ENCODE measurements around the gene SRGAP3.
A peak's percentile ranks its signal among the peaks of the same experiment; 100 is the strongest.

SRGAP3 gene

DNA sequence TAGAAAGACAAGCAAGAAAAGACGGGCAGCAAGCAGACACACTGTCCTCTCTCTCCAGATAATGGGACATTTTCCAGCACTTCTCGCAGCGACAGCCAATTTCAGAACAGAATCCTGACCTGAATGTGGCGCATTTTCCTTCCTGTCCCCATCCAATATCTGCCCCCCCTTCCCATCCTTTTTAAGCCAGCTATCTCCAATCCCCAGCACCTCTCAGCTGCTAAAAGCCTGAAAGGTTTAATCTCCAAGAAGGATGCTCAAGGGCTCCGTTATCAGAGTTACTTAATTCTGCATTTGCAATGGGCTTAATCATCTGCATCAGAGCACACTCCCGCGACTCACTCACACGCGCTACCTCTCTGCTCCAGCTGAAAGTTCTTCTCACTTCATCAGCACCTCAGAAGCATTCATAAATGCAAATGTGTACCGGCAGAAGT, 50.5 kb downstream of the SRGAP3 start:
- no peak for DNase-seq

DNA sequence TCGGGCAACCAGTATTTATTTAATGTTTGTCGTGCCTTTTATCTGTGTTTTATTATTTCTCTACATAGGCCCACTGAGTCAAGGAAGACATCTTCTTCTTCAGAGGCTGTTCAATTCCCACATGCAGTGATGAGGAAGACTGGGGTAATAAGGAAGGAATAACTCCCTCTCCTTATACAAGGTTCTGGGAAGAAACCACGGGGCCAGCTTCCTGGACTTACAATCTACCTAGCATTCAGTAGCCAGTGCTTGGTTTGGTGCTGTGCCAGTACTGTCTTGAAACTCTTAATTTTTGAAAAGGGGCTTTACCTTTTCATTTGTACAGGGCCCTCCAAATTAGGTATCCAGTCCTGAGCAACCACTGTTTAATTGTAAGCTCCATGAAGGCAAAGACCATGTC, 51.2 kb downstream of the SRGAP3 start:
- DNase-seq, result no peak

DNA sequence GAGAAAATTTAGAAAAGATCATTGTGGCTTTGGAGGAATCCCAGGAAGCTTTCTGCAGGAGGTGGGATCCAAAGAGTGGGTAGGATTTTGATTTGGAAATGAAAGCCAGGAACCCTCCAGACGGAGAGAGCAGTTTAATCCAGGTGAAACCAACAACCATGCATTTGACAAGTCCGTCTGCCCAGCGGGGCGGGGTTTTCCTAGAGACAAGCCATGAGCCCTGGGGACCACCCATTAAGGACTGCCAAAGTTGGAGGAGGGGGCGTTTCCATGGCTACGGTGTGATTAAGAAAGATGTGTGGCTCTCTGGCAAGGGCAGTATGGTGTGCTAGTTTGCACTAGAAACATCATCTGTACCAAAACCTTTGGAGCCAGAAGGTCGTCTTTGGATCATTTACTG, 53.4 kb downstream of the SRGAP3 start:
- DNase-seq, result no peak

DNA sequence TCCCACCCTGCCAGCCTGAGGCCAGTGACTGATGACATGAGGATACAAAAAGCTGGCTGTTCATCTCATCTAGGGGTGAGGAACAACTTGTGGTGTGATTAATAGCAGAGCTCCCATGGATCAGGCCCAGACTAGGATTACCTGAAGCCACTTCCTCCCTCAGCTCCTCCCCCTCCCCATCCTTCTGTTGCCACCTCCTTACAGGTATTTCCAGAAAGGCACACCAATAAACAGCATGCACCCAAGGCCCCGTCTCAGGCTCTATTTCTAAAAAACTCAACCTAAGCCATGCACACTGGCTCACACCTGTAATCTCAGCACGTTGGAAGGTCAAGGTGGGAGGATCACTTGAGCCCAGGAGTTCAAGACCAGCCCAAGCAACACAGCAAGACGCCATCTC, 54.1 kb downstream of the SRGAP3 start:
- DNase-seq, result no peak

DNA sequence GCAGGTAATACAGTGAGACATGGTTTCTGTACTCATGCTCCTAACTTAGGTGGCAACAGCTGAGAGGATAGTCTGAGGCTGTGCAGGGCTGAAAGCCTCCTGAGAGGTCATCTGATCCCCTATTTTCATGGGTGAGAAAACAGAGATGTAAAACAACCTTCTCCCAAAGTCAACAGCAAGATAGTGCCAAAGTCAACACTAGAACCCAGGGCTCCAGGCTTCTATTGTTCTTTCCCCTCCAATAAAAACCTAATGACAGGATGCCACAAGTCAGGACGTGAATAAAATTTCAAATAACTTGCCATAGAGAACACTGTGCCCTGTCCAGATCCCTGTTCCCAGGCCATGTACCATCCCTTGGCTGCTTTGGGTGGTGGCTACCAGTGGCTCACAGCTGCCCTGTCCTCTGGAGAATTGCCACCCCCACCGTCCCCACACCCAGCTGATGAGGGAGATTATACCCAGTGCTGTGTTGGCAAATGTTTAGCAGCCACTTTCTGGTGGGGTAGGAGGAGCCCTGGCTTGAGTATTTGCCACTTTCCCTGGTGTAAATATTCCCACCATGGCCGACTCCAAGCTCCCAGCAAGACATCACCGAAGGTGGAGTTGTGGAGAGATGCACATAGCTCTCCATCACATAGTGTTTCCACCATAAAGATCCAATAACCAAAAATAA, 54.8 kb downstream of the SRGAP3 start:
- DNase-seq, result no peak

DNA sequence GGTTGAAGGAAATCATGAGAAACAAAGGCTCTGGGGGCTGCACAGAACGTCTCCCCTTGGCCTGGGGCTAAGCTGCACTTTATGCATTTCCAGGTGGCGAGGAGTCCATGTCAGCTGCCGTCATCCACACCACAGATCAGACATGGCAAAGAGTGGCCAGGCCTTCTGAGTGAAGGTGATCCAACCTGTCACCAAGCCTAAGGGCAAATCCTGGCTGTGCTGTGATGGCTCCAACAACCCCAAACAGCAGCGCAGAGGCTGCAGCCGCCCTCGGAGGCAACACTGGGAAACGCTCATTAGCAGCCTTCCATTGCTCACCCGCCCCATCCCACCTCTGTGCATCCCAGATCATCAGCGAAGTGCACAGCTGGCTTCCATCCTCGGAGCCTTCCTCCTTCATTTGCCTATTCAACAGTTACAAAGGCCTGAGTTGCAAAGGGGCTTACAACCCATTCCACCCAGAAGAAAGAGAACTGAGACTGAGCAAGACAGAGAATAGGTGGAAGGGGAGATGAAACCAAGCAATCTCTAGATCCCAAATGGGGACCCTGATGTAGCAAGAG, 55.7 kb downstream of the SRGAP3 start:
- DNase-seq, result no peak

DNA sequence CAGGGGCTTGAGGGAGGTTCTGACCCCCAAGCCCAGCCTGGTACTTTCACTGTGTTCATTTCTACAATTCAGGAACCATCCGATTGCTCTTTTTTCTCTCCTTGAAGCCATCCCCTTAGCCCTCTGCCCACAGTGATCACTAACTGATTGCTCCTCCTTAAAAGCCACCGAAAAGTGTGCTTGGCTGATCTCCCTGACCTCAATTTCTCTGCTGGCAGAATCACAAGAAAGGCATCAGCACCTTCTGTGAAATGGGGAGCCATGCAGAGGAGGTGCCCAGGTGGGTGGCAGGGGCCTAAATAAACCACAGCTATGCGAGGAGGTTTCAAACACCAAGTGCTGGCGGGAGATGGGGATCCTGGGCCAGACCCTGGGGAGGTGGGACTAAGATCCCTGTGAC, 56.2 kb downstream of the SRGAP3 start:
- DNase-seq, result no peak

DNA sequence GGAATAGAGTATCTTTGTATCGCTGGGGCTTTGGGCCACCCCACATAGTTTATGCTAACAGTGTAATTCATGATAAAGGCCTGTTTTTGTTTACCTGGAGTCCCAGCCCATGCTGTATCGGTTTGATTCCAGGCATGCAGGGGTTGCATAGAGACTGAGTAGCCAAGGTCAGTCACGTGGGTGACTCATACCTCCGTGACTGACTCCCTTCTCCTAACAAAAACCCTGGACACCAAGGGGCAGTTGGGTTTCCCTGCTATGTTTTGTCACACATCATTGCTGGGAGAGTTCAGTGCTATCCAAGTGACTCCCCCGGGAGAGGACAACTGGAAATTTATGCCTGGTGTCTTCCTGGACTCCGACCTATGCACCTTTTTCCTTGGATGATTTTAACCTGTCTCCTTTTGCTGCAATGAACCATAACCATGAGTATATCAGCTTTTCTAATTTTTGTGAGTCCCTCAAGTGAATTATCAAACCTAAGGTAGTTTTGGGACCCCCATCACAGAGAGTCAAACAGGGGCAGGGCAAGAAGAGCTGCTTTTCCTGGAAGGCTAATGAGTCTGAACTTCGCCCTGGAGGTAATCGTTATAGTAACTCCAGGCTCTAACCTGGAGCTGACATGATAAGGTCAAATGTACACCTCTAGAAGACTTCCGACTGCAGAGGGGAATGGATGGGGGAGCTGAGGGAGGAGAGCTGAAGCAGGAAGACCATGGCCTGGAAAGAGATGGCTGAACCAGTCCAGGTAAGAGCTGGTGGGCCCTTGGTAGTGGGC, 57.0 kb downstream of the SRGAP3 start:
- DNase-seq, result no peak

DNA sequence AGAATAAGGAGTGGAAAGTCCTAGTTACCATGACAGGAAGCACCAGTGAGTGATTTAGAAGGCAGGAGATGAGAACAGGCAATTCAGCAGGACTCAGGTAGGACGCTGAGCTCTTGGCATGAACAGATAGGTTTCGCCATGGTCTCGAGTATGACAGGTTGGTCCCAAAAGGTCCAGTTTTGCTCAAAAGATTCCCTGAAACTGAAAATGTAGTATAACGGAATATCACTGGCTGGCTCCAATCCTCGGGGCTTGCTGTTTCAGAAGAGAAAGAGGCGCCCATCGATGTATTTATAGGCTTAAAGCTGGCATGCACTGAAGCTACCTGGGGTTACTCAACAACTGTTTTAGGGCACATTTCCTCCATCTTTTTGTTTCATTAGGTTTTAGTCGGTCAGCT, 59.2 kb downstream of the SRGAP3 start:
- DNase-seq, result no peak

DNA sequence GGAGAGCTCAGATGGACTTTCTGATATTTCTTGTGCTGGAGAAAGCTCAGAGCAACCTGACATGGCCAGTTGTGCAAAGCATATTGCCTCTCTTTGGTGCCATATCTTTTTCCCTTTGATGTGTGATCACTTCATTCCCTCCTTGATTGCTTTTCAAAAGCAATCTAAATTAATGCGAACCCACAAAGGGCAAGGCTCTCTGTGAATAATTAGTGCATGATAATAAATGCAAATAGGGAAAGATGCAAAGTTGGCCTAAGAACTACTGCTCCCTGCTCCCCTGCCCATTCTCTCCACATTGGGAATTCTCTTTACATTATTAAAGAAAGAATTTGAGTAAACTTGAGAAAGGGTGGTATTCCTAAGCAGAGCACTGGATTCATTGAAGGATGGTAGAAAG, 60.9 kb downstream of the SRGAP3 start:
- no peak for DNase-seq

DNA sequence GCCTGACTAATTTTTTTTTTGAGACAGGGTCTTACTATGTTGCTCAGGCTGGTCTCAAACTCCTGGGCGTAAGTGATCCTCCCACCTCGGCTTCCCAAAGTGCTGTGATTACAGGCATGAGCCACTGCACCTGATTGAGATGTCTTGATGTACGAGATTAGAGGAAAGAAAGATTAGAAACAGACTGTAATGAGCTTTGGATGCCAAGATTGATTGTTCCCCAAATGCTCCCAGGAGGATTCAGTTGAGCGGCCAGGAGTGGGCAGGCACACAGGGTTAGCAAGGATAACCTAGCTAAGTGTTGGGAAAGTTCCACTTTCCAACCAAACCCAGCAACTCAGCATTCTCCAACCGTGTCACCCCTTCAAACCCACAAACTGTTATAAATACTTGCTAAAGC, 63.7 kb downstream of the SRGAP3 start:
- no peak for DNase-seq

DNA sequence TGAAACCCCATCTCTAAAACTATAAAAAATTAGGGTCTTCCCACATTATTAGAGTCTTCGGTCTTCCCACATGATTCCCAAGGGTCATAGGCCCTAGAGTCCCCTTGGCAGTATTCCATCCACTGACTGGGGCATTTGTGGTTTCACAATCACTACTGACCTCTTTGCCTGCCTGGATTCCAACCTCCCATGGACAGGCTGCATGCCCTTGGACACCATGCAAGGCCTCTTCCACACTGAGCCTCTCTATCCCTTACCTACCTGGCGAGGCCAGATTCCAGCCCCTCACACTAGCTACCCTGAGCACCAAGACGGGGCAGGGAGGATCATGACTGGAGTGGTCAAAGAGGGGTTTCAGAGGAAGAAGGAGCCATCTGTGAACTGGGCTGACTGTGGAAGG, 64.4 kb downstream of the SRGAP3 start:
- no peak for DNase-seq

DNA sequence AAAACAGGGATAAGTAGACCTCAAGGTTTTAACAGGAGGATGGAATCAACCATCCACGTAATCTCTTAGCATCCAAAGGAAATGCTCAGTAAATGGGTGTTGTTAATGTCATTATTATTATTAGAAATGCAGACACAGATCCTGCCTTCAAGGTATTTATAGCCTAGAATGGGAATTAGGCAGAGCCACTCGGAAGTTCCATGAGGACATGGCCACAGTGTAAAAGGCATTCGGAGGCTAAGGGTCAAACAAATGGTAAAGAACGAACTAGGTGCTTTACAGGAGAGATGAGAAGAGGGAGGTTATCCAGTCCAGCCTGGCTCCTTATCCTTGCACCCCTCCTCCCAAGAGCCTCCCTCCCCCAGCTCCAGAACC, 65.0 kb downstream of the SRGAP3 start:
- DNase-seq, result no peak

DNA sequence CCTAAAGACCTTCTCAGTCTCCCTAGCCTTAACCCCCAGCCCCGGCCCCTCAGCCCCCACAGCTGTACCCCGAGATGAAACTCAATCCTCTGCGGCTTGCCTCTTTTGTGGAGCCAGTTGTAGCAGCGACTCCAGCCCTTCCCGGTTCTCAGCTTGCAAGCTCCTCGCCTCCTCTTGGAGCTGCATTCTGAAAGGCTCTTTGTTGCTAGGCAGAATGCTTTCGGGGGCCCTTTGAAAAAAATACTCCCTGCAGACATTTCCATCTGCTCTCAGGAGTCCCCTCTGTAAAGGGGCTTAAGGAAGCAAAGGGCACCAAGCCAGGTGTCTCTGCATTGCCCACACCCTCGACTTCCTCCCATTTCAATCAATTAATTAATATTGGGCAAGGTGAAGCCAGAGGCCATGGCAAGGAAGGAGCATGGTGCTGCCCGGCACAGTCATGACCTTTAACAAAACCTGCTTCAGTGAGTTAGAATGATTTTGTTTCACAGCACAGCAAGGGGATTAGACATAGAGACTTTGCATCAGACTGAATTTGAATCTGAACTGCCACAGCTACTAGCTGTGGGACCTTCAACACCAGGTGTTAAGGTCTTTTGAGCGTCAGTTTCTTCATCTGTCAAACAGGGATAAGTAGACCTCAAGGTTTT, 65.5 kb downstream of the SRGAP3 start:
- no peak for DNase-seq

DNA sequence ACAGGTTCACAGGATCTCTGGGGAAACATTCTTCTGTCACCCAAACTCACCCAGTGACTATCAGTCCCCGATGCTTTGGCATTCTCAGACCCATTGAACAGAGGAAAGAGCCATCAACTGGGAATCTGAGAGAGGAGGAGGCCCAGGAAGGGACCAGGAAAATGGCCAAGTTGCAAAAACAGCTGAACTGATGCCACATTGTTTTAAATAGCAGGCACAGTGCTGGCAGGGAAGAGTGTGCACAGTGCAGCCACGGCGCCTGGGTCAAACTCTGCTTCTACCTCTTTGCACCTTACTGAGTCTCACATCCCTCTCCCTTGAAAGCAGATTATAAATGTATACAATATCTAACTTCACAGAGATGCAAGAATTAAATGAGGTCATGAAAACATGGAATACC, 66.4 kb downstream of the SRGAP3 start:
- no peak for DNase-seq

DNA sequence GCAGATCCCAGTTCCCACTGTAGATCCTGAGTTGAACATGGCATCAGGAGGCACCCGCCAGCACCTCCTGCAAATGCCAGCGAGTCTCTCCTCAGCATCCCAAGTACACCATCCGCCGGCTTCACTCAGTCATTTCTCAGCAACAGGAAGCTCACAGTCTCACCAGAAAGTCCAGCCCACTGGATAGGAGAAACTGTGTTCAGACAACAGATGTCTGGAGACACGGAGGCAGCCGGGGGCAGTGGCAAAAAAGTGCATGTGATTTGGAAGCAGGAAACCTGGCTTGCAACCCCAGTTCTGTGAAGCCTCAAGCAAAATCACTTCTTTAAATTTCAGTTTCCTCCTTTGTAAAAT, 68.7 kb downstream of the SRGAP3 start:
- DNase-seq, result peak in 1 of 2 donors; percentile 3

DNA sequence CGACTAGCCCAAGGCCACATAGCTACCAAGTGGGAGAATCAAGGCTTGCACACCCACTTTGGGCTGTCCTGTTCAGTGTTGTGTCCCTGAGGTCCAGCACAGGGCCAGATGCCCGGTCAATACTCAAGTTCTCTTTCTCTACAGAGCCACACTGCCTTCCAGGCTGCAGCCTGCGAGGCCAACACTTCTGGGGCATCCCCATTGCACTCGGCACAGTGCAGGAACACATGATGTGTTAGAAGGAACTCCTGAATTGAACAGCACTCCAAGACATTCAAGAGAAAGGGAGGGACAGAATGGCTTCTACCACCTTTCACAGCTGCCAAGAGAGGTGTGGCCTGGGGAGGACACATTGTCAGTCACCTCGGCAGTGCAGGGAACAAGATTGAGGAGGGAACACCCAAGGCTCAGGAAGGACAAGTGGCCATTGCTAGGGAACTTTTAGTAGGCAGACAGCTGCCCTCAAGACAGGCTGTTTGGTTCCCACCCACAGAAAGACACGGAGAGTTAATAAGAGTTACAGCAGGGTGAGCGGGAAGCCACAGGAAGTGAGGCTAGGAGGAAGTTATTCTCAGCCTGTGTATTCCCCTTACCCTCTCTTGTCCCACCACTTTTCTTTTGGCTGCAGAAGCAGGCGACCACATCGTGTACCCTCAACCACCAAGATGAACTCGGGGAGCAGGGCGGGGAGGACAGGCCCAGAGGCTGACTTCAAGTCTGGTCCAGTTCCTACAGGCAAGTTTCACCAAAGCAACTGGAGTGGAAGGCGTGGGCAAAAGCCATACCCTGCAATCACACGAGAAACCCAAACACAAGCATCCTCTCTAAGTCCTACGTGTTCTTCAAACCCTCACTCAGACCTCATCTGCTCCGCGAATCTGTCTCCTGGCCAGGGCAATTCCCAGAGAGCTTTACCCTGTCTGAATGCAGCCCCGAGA, 69.4 kb downstream of the SRGAP3 start:
- DNase-seq, result peak; percentile 27 to 30

DNA sequence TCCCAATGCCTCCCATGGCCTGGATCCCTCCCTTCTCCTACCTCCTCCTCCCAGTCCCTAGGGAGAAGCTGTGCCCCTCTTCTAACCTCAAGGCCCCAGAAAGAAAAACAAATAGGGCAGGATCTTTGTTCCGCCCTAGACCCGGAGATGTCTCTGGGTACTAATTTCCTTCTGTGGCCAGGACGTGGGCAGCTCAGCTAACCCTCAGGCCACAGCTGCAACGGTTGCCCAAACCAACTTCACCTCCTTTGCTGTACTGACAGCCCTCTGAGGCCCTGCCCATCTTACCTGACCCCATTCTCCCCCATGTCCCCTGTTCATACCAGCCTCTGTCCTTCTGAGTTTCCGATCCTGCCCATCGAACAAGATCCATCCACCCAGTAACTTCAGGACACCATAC, 70.7 kb downstream of the SRGAP3 start:
- no peak for DNase-seq

DNA sequence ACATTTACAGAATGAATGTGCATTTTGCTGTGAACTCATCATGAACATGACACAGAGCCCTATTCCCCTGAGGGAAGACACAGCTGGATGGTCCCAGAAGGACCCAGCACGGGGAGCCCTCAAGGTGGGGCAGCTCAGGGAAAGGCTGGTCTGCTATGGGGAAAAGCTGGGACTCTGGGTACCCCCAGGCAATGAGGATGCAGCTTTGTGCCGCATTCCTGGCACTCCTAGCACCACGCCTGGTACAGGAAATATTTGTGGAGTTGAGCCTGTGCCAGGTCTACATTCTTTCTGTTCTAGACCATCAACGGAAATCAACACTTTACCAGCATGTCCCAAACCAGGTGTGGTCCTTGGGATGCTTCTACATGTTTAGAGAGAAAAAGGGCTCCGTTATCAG, 74.0 kb downstream of the SRGAP3 start:
- DNase-seq, result no peak

DNA sequence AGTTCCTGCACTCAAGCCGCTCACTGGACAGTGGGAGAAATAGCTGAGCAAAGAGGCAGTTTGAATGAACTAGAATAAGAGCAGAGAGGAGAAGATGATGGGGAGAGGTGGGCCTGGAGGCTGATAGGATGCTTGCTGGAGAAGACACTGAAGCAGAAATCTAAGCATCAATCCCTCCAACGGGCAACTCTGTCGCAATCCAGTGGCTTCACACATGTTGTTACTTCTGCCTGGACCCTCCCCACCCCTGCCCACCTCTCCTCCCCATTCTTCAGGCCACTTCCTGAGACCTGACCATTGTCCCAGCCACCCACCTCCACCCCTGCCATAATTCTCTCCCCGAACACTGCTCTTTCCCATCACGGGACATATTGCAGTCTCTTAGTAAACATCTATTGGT, 76.0 kb downstream of the SRGAP3 start:
- DNase-seq, result no peak

DNA sequence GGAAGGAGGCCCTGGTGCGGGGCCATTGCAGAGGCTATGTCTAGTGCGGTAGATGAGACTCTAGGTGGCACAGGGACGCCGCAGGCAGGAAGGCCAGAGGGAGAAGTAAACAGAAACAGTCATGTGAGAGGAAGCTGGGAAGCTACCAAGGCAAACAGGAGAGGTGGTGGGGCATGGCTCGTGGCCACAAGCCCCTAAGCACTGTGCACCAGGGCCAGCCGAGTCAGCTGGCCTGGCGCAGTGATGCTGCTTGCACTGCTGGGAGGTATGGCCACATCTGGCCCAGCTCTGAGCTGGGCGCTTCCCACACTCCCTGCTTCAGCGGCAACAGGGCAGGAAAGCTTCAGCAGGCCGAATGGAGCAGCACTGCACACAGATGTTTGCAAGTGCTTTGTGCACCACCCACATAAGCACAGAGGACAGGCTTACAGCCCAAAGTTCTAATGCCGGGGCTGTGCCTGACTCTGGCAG, 76.6 kb downstream of the SRGAP3 start:
- DNase-seq, result no peak

DNA sequence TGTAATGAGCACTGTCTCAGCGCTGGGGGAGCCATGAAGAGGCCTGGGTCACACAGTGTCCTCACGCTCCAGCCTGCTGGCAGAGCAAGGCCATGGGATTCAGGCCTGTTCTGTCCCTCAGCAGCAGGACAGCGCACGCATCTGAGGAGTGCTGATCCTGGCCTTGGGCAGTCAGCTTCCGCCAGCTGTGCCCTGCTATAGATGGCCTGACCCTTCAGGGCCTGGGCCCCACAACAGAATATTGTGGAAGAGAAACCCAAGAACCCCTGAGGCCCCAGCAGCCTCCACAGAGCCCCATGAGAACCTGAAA, 78.6 kb downstream of the SRGAP3 start:
- DNase-seq, result no peak
